ENCODE measurements around the gene TRIM58. TPM values are rescaled to one million over a fixed set of nuclear protein-coding genes. Genes with fewer than 3 reads are reported as not detected.

The TRIM58 gene
- polyA plus RNA-seq, 1 donor (not counting 4 experiments of a cell fraction or from before 2014, with no cell fraction given), result 0.14 TPM

DNA sequence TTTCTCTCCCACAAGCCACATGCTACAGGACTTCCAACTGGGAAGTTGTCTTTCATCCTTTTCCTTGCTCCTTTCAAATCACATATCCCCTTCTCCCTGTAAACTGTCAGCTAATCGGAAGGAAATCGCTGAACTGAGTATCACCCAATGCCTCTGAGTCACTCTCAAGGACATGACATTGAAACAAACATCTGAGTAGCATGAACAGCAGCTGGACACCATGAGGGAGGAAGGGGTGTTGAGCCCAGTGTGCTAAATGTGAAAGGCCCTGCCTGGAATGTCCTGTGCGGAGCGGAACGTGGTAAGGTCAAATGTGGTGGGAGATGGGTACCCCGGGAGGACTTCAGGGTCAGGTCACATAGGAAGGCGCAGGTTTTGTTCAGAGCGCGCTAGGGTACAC lies 67.9 kb downstream of the TRIM58 start, which contains the start of gene OR2AJ1:
OR2AJ1 (plus strand) TSS at position 22 of the 400 bp plus-strand sequence. CDS start 8,880 bp downstream, outside the sequence.
- dilution Hi-C loops (cut with MboI; ENCODE audit: extremely low pct_ligation_motif_present, low sequenced_read_pairs), result no loop called here
- Histone ChIP-seq H3K79me2 (ENCODE audit: control insufficient read depth, insufficient read depth, low read length) (no peaks in the 10 kb centered on the region), H3K9me3 (ENCODE audit: control insufficient read depth, low read depth, low read length) (no peaks in the 10 kb centered on the region), H3K27ac (ENCODE audit: control insufficient read depth, insufficient read depth, low read length) (no peak within 1 kb of the TSS), H3K4me1 (ENCODE audit: control insufficient read depth, extremely low read depth, insufficient read depth, low read length) (no peaks in the 10 kb centered on the region), H3K9ac (ENCODE audit: control insufficient read depth, extremely low read depth, insufficient read depth, low read length) (no peak within 1 kb of the TSS), H3K4me3 (ENCODE audit: control insufficient read depth in 2 of 3, extremely low read depth in 1 of 3, insufficient read depth in 2 of 3, low read depth in 1 of 3, low read length in 3 of 3) (no peak within 1 kb of the TSS), H2AFZ (ENCODE audit: control insufficient read depth, low read length) (no peak within 1 kb of the TSS), H3K9me1 (ENCODE audit: control insufficient read depth, extremely low read depth, insufficient read depth, low read length) (no peaks in the 10 kb centered on the region), H3K36me3 (ENCODE audit: control insufficient read depth in 2 of 2, extremely low read depth in 1 of 2, insufficient read depth in 2 of 2, low read length in 2 of 2) (no peaks in the 10 kb centered on the region), H3K4me2 (ENCODE audit: control insufficient read depth, extremely low read depth, insufficient read depth, low read depth, low read length) (no peak within 1 kb of the TSS), H4K20me1 (ENCODE audit: control insufficient read depth, extremely low read depth, insufficient read depth, low read length) (no peaks in the 10 kb centered on the region), H3K27me3 (ENCODE audit: control insufficient read depth, extremely low read depth, insufficient read depth, low read length) (no peaks in the 10 kb centered on the region)
- FAIRE-seq (no peak), DNase-seq (ENCODE audit: low read depth, low spot score) (no peak)
- no peak for TF ChIP-seq EZH2 (IDR thresholded peaks at IDR 0.05; ENCODE audit: low read length)
- TF ChIP-seq, protein P1, sequence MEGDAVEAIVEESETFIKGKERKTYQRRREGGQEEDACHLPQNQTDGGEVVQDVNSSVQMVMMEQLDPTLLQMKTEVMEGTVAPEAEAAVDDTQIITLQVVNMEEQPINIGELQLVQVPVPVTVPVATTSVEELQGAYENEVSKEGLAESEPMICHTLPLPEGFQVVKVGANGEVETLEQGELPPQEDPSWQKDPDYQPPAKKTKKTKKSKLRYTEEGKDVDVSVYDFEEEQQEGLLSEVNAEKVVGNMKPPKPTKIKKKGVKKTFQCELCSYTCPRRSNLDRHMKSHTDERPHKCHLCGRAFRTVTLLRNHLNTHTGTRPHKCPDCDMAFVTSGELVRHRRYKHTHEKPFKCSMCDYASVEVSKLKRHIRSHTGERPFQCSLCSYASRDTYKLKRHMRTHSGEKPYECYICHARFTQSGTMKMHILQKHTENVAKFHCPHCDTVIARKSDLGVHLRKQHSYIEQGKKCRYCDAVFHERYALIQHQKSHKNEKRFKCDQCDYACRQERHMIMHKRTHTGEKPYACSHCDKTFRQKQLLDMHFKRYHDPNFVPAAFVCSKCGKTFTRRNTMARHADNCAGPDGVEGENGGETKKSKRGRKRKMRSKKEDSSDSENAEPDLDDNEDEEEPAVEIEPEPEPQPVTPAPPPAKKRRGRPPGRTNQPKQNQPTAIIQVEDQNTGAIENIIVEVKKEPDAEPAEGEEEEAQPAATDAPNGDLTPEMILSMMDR (optimal IDR thresholded peaks at IDR 0.05 in 1 of 3, IDR thresholded peaks at IDR 0.05 in 1 of 3, conservative IDR thresholded peaks at IDR 0.05 in 1 of 3; ENCODE audit: extremely low read depth in 1 of 3, insufficient read depth in 2 of 3, low read length in 3 of 3), result no peak

Other genes starting within 250 kb of the TRIM58 start
- not detected in 3 replicates for gene OR13G1, start 177.4 kb upstream of the TRIM58 start, polyA plus RNA-seq
- not detected in 3 replicates for gene OR6F1, start 140.5 kb upstream of the TRIM58 start, polyA plus RNA-seq
- not detected in 3 replicates for gene OR14K1, start 118.6 kb upstream of the TRIM58 start, polyA plus RNA-seq
- not detected in 3 replicates for gene OR14A2, start 109.0 kb upstream of the TRIM58 start, polyA plus RNA-seq
- not detected in 3 replicates for gene OR1C1, start 96.6 kb upstream of the TRIM58 start, polyA plus RNA-seq
- gene OR14A16, start 33.1 kb upstream of the TRIM58 start, polyA plus RNA-seq, result not detected in 3 replicates
- gene OR11L1, start 15.3 kb upstream of the TRIM58 start, polyA plus RNA-seq, result not detected in 3 replicates
- 0.08 to 0.21 TPM (median 0.18 TPM) in 3 replicates for gene OR2W3, start 38.4 kb downstream of the TRIM58 start, polyA plus RNA-seq
- gene OR2T8, start 63.1 kb downstream of the TRIM58 start, polyA plus RNA-seq, result not detected in 3 replicates
- gene OR2AJ1, start 67.7 kb downstream of the TRIM58 start, polyA plus RNA-seq, result not detected in 3 replicates
- not detected in 3 replicates for gene OR2L8, start 91.7 kb downstream of the TRIM58 start, polyA plus RNA-seq
- gene OR2AK2, start 108.0 kb downstream of the TRIM58 start, polyA plus RNA-seq, result not detected in 3 replicates
- not detected in 3 replicates for gene OR2L5, start 156.5 kb downstream of the TRIM58 start, polyA plus RNA-seq
- gene OR2L2, start 172.9 kb downstream of the TRIM58 start, polyA plus RNA-seq, result 0.03 TPM in 1 of 3 replicates, not detected in the others
- gene OR2L3, start 189.6 kb downstream of the TRIM58 start, polyA plus RNA-seq, result not detected in 3 replicates
- not detected in 3 replicates for gene OR2L13, start 238.0 kb downstream of the TRIM58 start, polyA plus RNA-seq